Measurements from ENCODE around the gene FAM168A. TPM values are rescaled to one million over a fixed set of nuclear protein-coding genes. Genes with fewer than 3 reads are reported as not detected.
A peak's percentile ranks its signal among the peaks of the same experiment; 100 is the strongest.

FAM168A gene
- total RNA-seq, 2 experiments from 2014 or later: 22.2 to 24.0 TPM

- Mint-ChIP-seq H3K9me3 (no peaks in the 10 kb centered on the region), H3K36me3 (ENCODE audit: low read depth) (peaks cover 22% of the 10 kb centered on the region), H3K4me3 (no peak overlapping the region), H3K4me1 (peaks cover 55% of the 10 kb centered on the region), H3K27ac (peak overlapping the region; percentile 49), H3K27me3 (no peaks in the 10 kb centered on the region)
- CTCF ChIA-PET: interaction anchor here (2.5 to 4.1 kb wide), 2 partner anchors 37 kb away, joined by 14 to 35 read pairs; no protein-coding TSS in a partner anchor
- no peak for DNase-seq
- POLR2A ChIA-PET: interaction anchor here (1.1 kb wide), 1 partner anchor 9 kb away, joined by 3 read pairs; no protein-coding TSS in a partner anchor
These were observed 209.4 kb downstream of the FAM168A start for GRCh38 chr11:73388265-73389133.

- no peak for DNase-seq
- Mint-ChIP-seq H3K27me3 (no peaks in the 10 kb centered on the region), H3K4me1 (peaks cover 57% of the 10 kb centered on the region), H3K36me3 (ENCODE audit: low read depth) (peaks cover 22% of the 10 kb centered on the region), H3K4me3 (no peak overlapping the region), H3K9me3 (no peaks in the 10 kb centered on the region), H3K27ac (peak overlapping the region; percentile 73)
- CTCF ChIA-PET: interaction anchor here (4.1 kb wide), 1 partner anchor 36 kb away, joined by 35 read pairs; no protein-coding TSS in a partner anchor
- POLR2A ChIA-PET: interaction anchor here (0.8 to 1.1 kb wide), 3 partner anchors 8 to 12 kb away, joined by 3 read pairs; no protein-coding TSS in a partner anchor
These were observed 210.2 kb downstream of the FAM168A start for GRCh38 chr11:73387594-73388264.

GRCh38 chr11:73386546-73386945 lies 211.4 kb downstream of the FAM168A start:
- H3K9me3 Mint-ChIP-seq: no peaks in the 10 kb centered on the region
- H3K4me1 Mint-ChIP-seq: peaks cover 64% of the 10 kb centered on the region
- POLR2A ChIA-PET: no interaction called here
- H3K27me3 Mint-ChIP-seq: no peaks in the 10 kb centered on the region
- DNase-seq: no peak
- peaks cover 22% of the 10 kb centered on the region for H3K36me3 Mint-ChIP-seq (ENCODE audit: low read depth)
- H3K4me3 Mint-ChIP-seq: no peak overlapping the region
- peak overlapping the region; percentile 81 for H3K27ac Mint-ChIP-seq
- CTCF ChIA-PET: interaction anchor here (4.1 kb wide), 1 partner anchor 35 kb away, joined by 35 read pairs; no protein-coding TSS in a partner anchor

- Mint-ChIP-seq H3K4me1 (peaks cover 66% of the 10 kb centered on the region), H3K27ac (peak overlapping the region; percentile 81), H3K36me3 (ENCODE audit: low read depth) (peaks cover 16% of the 10 kb centered on the region), H3K4me3 (no peak overlapping the region), H3K9me3 (no peaks in the 10 kb centered on the region), H3K27me3 (no peaks in the 10 kb centered on the region)
- POLR2A ChIA-PET: interaction anchor here (1.3 to 1.4 kb wide), 3 partner anchors 14 to 29 kb away, joined by 3 to 6 read pairs (median 4); no protein-coding TSS in a partner anchor
- CTCF ChIA-PET: interaction anchor here (4.1 kb wide), 1 partner anchor 34 kb away, joined by 35 read pairs; no protein-coding TSS in a partner anchor
- no peak for DNase-seq
These were observed 211.9 kb downstream of the FAM168A start for GRCh38 chr11:73386016-73386415.

- H3K4me3 Mint-ChIP-seq: peak overlapping the region; percentile 24
- H3K27ac Mint-ChIP-seq: peak overlapping the region; percentile 81
- ChIA-PET CTCF (interaction anchor here (1.1 to 4.1 kb wide), 6 partner anchors 8 to 276 kb away, joined by 4 to 35 read pairs (median 6); no protein-coding TSS in a partner anchor), POLR2A (interaction anchor here (1.0 to 1.4 kb wide), 7 partner anchors 9 to 29 kb away, joined by 3 to 8 read pairs (median 4); partner anchors contain the start of gene RELT)
- DNase-seq: peak; percentile 43
- no peaks in the 10 kb centered on the region for H3K27me3 Mint-ChIP-seq
- H3K4me1 Mint-ChIP-seq: peaks cover 72% of the 10 kb centered on the region
- no peaks in the 10 kb centered on the region for H3K9me3 Mint-ChIP-seq
- peaks cover 15% of the 10 kb centered on the region for H3K36me3 Mint-ChIP-seq (ENCODE audit: low read depth)
These were observed 212.8 kb downstream of the FAM168A start for GRCh38 chr11:73384872-73385689.

- peak overlapping the region; percentile 11 for H3K4me3 Mint-ChIP-seq
- H3K27ac Mint-ChIP-seq: peak overlapping the region; percentile 81
- DNase-seq: no peak
- peaks cover 73% of the 10 kb centered on the region for H3K4me1 Mint-ChIP-seq
- H3K9me3 Mint-ChIP-seq: no peaks in the 10 kb centered on the region
- no peaks in the 10 kb centered on the region for H3K27me3 Mint-ChIP-seq
- peaks cover 16% of the 10 kb centered on the region for H3K36me3 Mint-ChIP-seq (ENCODE audit: low read depth)
- POLR2A ChIA-PET: interaction anchor here (1.0 to 1.4 kb wide), 7 partner anchors 8 to 19 kb away, joined by 3 to 8 read pairs (median 4); partner anchors contain the start of gene RELT
- CTCF ChIA-PET: interaction anchor here (1.1 to 4.1 kb wide), 6 partner anchors 9 to 276 kb away, joined by 4 to 35 read pairs (median 6); no protein-coding TSS in a partner anchor
These were observed 213.4 kb downstream of the FAM168A start for GRCh38 chr11:73384531-73384871.

GRCh38 chr11:73384125-73384441 lies 213.8 kb downstream of the FAM168A start:
- peak overlapping the region; percentile 81 for H3K27ac Mint-ChIP-seq
- no peaks in the 10 kb centered on the region for H3K27me3 Mint-ChIP-seq
- no peak overlapping the region for H3K4me3 Mint-ChIP-seq
- no peaks in the 10 kb centered on the region for H3K9me3 Mint-ChIP-seq
- ChIA-PET CTCF (interaction anchor here (1.6 to 4.1 kb wide), 4 partner anchors 12 to 277 kb away, joined by 4 to 35 read pairs (median 6); no protein-coding TSS in a partner anchor), POLR2A (interaction anchor here (1.2 to 1.3 kb wide), 2 partner anchors 13 to 18 kb away, joined by 3 to 4 read pairs; no protein-coding TSS in a partner anchor)
- peaks cover 16% of the 10 kb centered on the region for H3K36me3 Mint-ChIP-seq (ENCODE audit: low read depth)
- H3K4me1 Mint-ChIP-seq: peaks cover 76% of the 10 kb centered on the region
- no peak for DNase-seq

GRCh38 chr11:73383249-73384124 lies 214.4 kb downstream of the FAM168A start:
- Mint-ChIP-seq H3K36me3 (ENCODE audit: low read depth) (peaks cover 16% of the 10 kb centered on the region), H3K9me3 (no peaks in the 10 kb centered on the region), H3K4me3 (no peak overlapping the region), H3K4me1 (peaks cover 79% of the 10 kb centered on the region), H3K27ac (peak overlapping the region; percentile 81), H3K27me3 (no peaks in the 10 kb centered on the region)
- ChIA-PET CTCF (interaction anchor here (0.7 to 2.2 kb wide), 4 partner anchors 10 to 277 kb away, joined by 3 to 12 read pairs (median 6); no protein-coding TSS in a partner anchor), POLR2A (interaction anchor here (0.8 to 2.4 kb wide), 6 partner anchors 8 to 1160 kb away, joined by 3 to 8 read pairs (median 3); no protein-coding TSS in a partner anchor)
- no peak for DNase-seq

- Mint-ChIP-seq H3K4me1 (peaks cover 81% of the 10 kb centered on the region), H3K27me3 (no peaks in the 10 kb centered on the region), H3K9me3 (no peaks in the 10 kb centered on the region), H3K36me3 (ENCODE audit: low read depth) (peaks cover 13% of the 10 kb centered on the region), H3K4me3 (no peak overlapping the region), H3K27ac (no peak overlapping the region)
- CTCF ChIA-PET: interaction anchor here (0.7 to 2.2 kb wide), 3 partner anchors 10 to 32 kb away, joined by 3 to 12 read pairs (median 8); no protein-coding TSS in a partner anchor
- POLR2A ChIA-PET: interaction anchor here (1.0 to 2.4 kb wide), 4 partner anchors 17 to 1159 kb away, joined by 3 to 8 read pairs (median 4); no protein-coding TSS in a partner anchor
- no peak for DNase-seq
These were observed 215.2 kb downstream of the FAM168A start for GRCh38 chr11:73382747-73383146.

GRCh38 chr11:73382183-73382582 lies 215.7 kb downstream of the FAM168A start:
- H3K27ac Mint-ChIP-seq: peak overlapping the region; percentile 54

GRCh38 chr11:73381589-73381988 lies 216.3 kb downstream of the FAM168A start:
- peaks cover 81% of the 10 kb centered on the region for H3K4me1 Mint-ChIP-seq
- no peaks in the 10 kb centered on the region for H3K9me3 Mint-ChIP-seq
- H3K27me3 Mint-ChIP-seq: no peaks in the 10 kb centered on the region
- ChIA-PET POLR2A (interaction anchor here (2.4 kb wide), 1 partner anchor 16 kb away, joined by 8 read pairs; no protein-coding TSS in a partner anchor), CTCF (interaction anchor here (1.9 to 2.2 kb wide), 2 partner anchors 12 to 30 kb away, joined by 8 to 12 read pairs; no protein-coding TSS in a partner anchor)
- H3K4me3 Mint-ChIP-seq: no peak overlapping the region
- DNase-seq: no peak
- H3K36me3 Mint-ChIP-seq (ENCODE audit: low read depth): peaks cover 18% of the 10 kb centered on the region
- no peak overlapping the region for H3K27ac Mint-ChIP-seq

More at GRCh38 chr11:73382183-73382582, 215.7 kb downstream of the FAM168A start:
- peaks cover 83% of the 10 kb centered on the region for H3K4me1 Mint-ChIP-seq
- CTCF ChIA-PET: interaction anchor here (1.9 to 2.2 kb wide), 2 partner anchors 11 to 31 kb away, joined by 8 to 12 read pairs; no protein-coding TSS in a partner anchor
- H3K27me3 Mint-ChIP-seq: no peaks in the 10 kb centered on the region
- no peak overlapping the region for H3K4me3 Mint-ChIP-seq
- H3K9me3 Mint-ChIP-seq: no peaks in the 10 kb centered on the region
- no peak for DNase-seq
- H3K36me3 Mint-ChIP-seq (ENCODE audit: low read depth): peaks cover 14% of the 10 kb centered on the region
- POLR2A ChIA-PET: interaction anchor here (1.2 to 2.4 kb wide), 2 partner anchors 17 to 22 kb away, joined by 3 to 8 read pairs; no protein-coding TSS in a partner anchor
